ENCODE data around the gene TEP1.

The TEP1 gene

DNA sequence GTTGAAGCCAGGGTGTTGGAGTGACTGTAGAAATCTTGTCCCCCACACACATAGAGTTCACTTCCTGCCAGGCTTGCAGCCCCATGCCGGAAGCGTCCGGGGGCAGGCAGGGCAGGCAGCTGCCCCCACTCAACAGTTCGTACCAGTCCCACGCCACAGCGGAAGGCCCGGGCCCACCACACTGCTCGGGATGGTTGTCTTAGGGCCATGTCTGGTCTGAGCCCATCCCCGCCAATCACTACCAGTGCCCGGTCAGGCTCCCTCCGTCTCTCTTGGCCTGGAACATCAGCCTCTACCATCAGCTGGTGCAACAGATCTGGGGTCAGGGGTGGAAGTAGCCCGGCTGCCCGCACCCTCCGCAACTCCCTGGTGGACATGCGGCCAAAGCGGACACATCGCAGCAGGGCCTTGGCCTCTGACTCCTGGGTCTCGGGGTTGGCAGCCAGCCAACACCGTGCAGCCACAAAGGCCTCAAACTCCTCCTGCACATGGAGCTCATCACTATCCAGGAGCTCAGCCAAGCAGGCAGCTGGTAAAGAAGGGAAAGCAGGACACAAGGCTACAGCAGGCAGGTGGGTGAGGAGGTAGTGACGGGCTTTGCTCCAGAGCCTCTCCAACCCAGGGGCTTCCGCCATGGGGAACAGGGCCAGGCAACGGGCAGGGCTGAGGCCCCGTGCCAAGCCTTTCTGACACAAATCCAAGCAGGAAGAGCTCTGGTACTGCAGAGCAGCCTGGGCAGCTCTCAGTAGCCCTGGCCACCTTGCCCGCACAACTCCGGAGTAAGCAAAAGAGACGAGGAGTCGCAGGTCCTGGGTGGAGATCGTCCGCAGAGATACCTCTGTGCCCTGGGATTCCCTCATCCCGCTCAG is 16.7 kb upstream of the TEP1 start:
- Histone ChIP-seq H3K27me3 (ENCODE audit: insufficient read depth, poor library complexity, severe bottlenecking) (no peaks in the 10 kb centered on the region), H3K4me3 (replicated peaks; ENCODE audit: insufficient read depth, low read length) (no peak overlapping the region), H3K27ac (replicated peaks) (no peak overlapping the region)
- DNase-seq (ENCODE audit: low read depth in 1 of 2, low spot score in 1 of 2), result no peak
- no peak for TF ChIP-seq POLR2AphosphoS5 (IDR thresholded peaks at IDR 0.05; ENCODE audit: low read depth)

DNA sequence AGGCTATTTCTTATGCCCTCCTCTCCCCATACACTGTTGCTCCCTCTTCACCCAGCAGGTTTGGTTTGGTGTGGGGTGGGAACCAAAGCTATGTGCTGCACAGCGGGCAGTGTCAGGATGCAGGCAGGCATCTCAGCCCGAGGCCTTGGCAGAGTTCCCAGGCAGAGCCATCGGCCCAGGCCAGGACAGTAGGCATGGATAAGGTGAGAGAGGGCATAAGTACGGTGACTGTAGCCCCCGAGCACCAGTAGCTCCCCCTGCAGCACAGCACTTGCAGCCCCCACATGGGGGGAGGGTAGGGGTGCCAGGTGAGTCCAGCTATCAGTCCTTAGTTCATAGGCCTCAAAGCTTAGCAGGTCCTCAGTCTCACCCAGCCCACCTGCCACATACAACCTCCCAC is 15.5 kb upstream of the TEP1 start:
- no peak for DNase-seq (ENCODE audit: low read depth in 1 of 2, low spot score in 1 of 2)
- H3K4me3 ChIP-seq (replicated peaks; ENCODE audit: insufficient read depth, low read length), result no peak overlapping the region
- no peaks in the 10 kb centered on the region for H3K27me3 ChIP-seq (ENCODE audit: insufficient read depth, poor library complexity, severe bottlenecking)
- TF ChIP-seq REST (IDR thresholded peaks at IDR 0.05; ENCODE audit: insufficient replicate concordance, low read depth) (no peak), SPI1 (IDR thresholded peaks at IDR 0.05; ENCODE audit: borderline replicate concordance, low read depth) (no peak), CTCF (IDR thresholded peaks at IDR 0.05; ENCODE audit: insufficient read depth, low read length) (no peak), GABPA (IDR thresholded peaks at IDR 0.05; ENCODE audit: low read depth) (no peak), POLR2AphosphoS5 (IDR thresholded peaks at IDR 0.05; ENCODE audit: low read depth) (no peak)
- peak overlapping the region; percentile 85 for H3K27ac ChIP-seq (replicated peaks)

DNA sequence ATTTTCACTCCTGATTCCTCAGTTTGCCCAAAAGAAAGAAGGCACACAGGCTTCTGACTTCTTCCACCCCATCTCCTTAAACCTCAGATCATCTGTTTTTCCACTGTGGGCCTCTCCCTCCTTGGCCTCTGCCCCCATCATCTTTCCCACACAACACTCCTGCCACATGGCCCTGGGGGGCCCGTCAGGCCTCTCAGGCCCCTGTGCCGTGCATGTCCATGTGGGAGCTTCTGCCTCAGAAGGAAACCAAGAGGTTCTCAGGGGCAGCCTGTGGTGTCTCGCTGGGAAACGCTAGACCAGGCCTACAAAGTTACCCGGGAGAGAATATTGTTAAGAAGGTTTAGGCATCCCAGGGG is 14.7 kb upstream of the TEP1 start:
- Histone ChIP-seq H3K4me3 (replicated peaks; ENCODE audit: insufficient read depth, low read length) (peak overlapping the region; percentile 34), H3K27me3 (ENCODE audit: insufficient read depth, poor library complexity, severe bottlenecking) (no peaks in the 10 kb centered on the region), H3K27ac (replicated peaks) (peak overlapping the region; percentile 85)
- TF ChIP-seq REST (IDR thresholded peaks at IDR 0.05; ENCODE audit: insufficient replicate concordance, low read depth) (no peak), GABPA (IDR thresholded peaks at IDR 0.05; ENCODE audit: low read depth) (no peak), POLR2AphosphoS5 (IDR thresholded peaks at IDR 0.05; ENCODE audit: low read depth) (no peak), SPI1 (IDR thresholded peaks at IDR 0.05; ENCODE audit: borderline replicate concordance, low read depth) (no peak), CTCF (IDR thresholded peaks at IDR 0.05; ENCODE audit: insufficient read depth, low read length) (no peak)
- DNase-seq (ENCODE audit: low read depth in 1 of 2, low spot score in 1 of 2), result no peak

DNA sequence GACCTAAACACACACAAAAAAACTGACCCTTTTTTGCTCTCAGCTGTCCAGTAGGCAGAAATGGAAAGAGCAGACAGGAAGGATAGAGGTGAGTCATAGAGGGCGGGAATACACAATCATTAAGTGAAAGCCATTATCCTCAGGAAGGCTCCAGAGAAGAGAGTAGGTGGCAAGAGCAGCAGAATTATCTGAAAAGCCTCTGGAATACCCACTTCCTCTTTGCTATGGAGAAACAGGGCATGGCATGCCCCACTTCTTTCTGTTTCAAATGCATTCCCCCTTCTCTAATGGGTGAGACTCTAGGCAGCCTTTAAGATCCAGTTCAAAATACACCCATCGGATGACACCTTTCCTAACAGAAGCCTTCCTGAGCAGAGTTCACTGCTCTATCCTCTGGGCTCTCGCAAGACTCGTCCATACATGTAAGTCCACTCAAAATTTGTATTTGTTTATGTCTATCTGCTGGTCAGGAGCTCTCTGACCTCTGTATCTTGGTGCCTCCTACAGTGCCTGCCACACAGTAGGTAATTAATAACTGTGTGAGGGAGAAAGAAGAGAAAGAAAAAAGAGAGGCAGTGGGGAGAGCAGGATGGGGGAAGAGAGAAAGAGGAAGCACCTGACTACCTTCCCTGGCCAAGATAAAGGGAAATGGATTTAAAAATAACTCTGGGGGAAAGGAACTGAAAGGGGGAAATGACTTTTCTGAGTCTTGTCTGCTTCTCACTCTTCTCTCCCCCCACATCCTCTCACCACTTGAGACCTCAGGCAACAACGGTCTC is 14.1 kb upstream of the TEP1 start:
- Histone ChIP-seq H3K4me3 (replicated peaks; ENCODE audit: insufficient read depth, low read length) (peak overlapping the region; percentile 34), H3K27ac (replicated peaks) (peak overlapping the region; percentile 85), H3K27me3 (ENCODE audit: insufficient read depth, poor library complexity, severe bottlenecking) (no peaks in the 10 kb centered on the region)
- TF ChIP-seq GABPA (IDR thresholded peaks at IDR 0.05; ENCODE audit: low read depth) (no peak), SPI1 (IDR thresholded peaks at IDR 0.05; ENCODE audit: borderline replicate concordance, low read depth) (peak; percentile 94), REST (IDR thresholded peaks at IDR 0.05; ENCODE audit: insufficient replicate concordance, low read depth) (no peak)
- peak; percentile 63 to 74 for DNase-seq (ENCODE audit: low read depth in 1 of 2, low spot score in 1 of 2)

Data from HL-60 (cell line).